ENCODE results near the gene MMP24. TPM values are rescaled to one million over a fixed set of nuclear protein-coding genes. Genes with fewer than 3 reads are reported as not detected.

Gene MMP24
- total RNA-seq, 4 donors from 2014 or later: 0.51 to 2.6 (median 2.0) TPM

DNA sequence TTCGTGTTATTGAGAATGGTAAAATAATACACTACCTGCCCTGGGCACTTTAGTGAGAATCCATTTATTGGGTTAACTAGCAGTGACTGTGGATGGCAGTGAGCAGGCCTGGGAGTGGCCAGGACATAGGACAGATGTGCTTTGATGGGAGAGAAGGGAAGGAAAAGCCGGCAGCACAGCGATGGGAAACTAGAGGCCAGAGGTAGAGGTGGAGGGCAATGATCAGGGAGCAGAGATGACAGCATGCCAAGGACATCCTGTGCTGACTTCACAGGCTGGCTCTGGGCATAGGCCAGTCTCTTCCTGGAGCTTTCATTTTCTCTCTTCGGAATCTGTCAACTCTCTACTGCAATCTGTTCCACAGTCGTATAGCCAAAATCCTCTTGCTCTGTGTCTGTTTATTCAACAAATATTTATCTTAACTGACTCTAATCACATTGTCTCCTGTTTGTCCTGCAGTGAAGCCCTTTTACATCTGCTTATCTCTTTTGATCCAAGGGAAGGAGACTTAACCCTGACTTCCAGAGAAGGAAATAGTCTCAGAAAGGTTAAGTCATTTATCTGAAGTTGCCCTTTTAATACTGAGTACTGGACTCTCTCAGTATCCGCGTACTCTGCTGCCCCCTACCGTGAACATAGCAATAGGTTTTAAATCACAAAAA lies 18.4 kb upstream of the MMP24 start:
- TF ChIP-seq CTCF (IDR thresholded peaks at IDR 0.05) (peak; percentile 65 to 95 (median 79)), POLR2A (IDR thresholded peaks at IDR 0.05) (no peak)
- Histone ChIP-seq H3K4me1 (no peaks in the 10 kb centered on the region), H3K27ac (peak overlapping the region; percentile 61 to 65), H3K9me3 (no peaks in the 10 kb centered on the region), H3K4me3 (no peak overlapping the region), H3K36me3 (no peaks in the 10 kb centered on the region), H3K27me3 (no peaks in the 10 kb centered on the region)
- peak; percentile 74 to 88 for DNase-seq
- intact Hi-C loops (cut with DNase I; ENCODE audit: low total_unique reads): loop anchor here (2.0 kb wide), 1 partner anchor 63 kb away; no protein-coding TSS in a partner anchor

GRCh38 chr20:35215066-35215956 lies 11.2 kb upstream of the MMP24 start:
- DNase-seq: no peak
- Histone ChIP-seq H3K9me3 (no peaks in the 10 kb centered on the region), H3K4me3 (no peak overlapping the region), H3K36me3 (no peaks in the 10 kb centered on the region), H3K4me1 (no peaks in the 10 kb centered on the region), H3K27me3 (no peaks in the 10 kb centered on the region), H3K27ac (no peak overlapping the region)
- TF ChIP-seq POLR2A (IDR thresholded peaks at IDR 0.05) (no peak), CTCF (IDR thresholded peaks at IDR 0.05) (no peak)
- intact Hi-C loops (cut with DNase I; ENCODE audit: low total_unique reads): no loop called here

DNA sequence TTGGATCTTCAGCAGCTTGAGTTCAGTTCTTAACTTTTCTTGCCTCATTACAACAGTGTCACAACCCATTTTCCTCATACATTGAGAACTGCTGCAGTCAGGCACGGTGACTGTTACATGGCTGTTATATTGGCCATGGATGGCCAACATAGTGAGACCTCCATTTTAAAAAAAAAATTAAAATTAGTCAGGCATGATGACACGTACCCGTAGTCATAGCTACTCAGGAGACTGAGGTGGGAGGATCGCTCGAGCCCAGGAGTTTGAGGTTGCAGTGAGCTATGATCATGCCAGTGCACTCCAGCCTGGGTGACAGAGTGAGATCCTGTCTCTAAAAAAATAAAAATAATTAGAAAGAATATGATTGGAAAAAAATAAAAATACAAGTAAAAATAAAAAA lies 9.9 kb upstream of the MMP24 start:
- Histone ChIP-seq H3K9me3 (no peaks in the 10 kb centered on the region), H3K36me3 (no peaks in the 10 kb centered on the region), H3K27ac (no peak overlapping the region), H3K27me3 (no peaks in the 10 kb centered on the region), H3K4me1 (no peaks in the 10 kb centered on the region), H3K4me3 (no peak overlapping the region)
- intact Hi-C loops (cut with DNase I; ENCODE audit: low total_unique reads): no loop called here
- no peak for DNase-seq
- TF ChIP-seq POLR2A (IDR thresholded peaks at IDR 0.05) (no peak), CTCF (IDR thresholded peaks at IDR 0.05) (no peak)

DNA sequence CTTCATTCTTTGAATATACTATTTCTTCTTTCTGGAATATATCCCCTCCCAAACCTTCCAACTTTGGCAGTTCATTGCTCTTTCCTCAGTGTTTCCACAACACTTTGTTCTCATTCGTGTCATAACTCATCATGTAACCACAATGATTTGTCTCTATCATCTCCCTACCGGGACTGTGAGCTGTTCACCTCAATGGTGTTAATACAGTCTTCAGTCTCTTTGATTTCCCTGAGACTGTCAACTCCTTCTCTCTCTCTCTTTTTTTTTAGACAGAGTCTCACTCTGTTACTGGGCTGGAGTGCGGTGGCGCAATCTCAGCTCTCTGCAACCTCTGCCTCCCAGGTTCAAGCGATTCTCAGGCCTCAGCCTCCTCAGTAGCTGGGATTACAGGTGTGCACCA lies 2.5 kb upstream of the MMP24 start:
- H3K36me3 ChIP-seq: no peaks in the 10 kb centered on the region
- no peak for DNase-seq
- intact Hi-C loops (cut with DNase I; ENCODE audit: low total_unique reads): no loop called here
- TF ChIP-seq CTCF (IDR thresholded peaks at IDR 0.05): no peak
- TF ChIP-seq POLR2A (IDR thresholded peaks at IDR 0.05): no peak
- peaks cover 0 to 3% of the 10 kb centered on the region in 2 donors for H3K27me3 ChIP-seq
- H3K9me3 ChIP-seq: no peaks in the 10 kb centered on the region
- peaks cover 0 to 4% of the 10 kb centered on the region in 2 donors for H3K4me1 ChIP-seq
- no peak overlapping the region for H3K27ac ChIP-seq
- H3K4me3 ChIP-seq: no peak overlapping the region

DNA sequence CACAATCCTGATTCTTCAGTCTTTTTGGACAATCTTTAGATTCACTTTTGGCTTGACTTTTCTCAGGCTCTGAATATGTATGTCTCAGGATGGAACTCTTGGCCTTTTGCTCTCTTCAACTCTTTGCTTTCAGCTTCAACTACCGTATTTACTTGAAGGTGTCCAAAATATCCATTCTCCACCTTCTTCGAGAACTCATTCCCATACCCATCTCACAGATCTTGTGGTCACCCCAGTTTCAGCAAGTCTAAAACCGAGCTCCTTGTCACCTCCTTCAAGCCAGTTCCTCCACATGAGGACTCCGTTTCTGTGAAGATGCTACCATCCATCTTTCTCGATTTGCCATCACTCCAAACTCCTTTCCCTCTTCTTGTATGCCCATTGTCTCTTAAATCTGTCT lies 2.0 kb upstream of the MMP24 start:
- H3K27me3 ChIP-seq: peaks cover 0 to 3% of the 10 kb centered on the region in 2 donors
- intact Hi-C loops (cut with DNase I; ENCODE audit: low total_unique reads): no loop called here
- H3K9me3 ChIP-seq: no peaks in the 10 kb centered on the region
- H3K4me3 ChIP-seq: no peak overlapping the region
- no peak overlapping the region for H3K27ac ChIP-seq
- peaks cover 0 to 4% of the 10 kb centered on the region in 2 donors for H3K4me1 ChIP-seq
- no peak for TF ChIP-seq CTCF (IDR thresholded peaks at IDR 0.05)
- TF ChIP-seq POLR2A (IDR thresholded peaks at IDR 0.05): no peak
- H3K36me3 ChIP-seq: no peaks in the 10 kb centered on the region
- DNase-seq: no peak

Measured in uterus (tissue), 4 donors.